Measurements from ENCODE around the gene RCBTB1. TPM values are rescaled to one million over a fixed set of nuclear protein-coding genes. Genes with fewer than 3 reads are reported as not detected.

RCBTB1 gene
- polyA plus RNA-seq, 1 donor from 2014 or later, result 65.3 TPM

GRCh38 chr13:49546561-49546960 is 38.8 kb downstream of the RCBTB1 start:
- Histone ChIP-seq H3F3A (ENCODE audit: insufficient read depth, low read length, poor library complexity, severe bottlenecking) (no peaks in the 10 kb centered on the region), H3K79me2 (replicated peaks; ENCODE audit: insufficient read depth, low read length) (no peaks in the 10 kb centered on the region), H4K20me1 (ENCODE audit: insufficient read depth) (no peaks in the 10 kb centered on the region), H3K27ac (ENCODE audit: low read length) (no peak overlapping the region), H3K9ac (ENCODE audit: low read length) (no peak overlapping the region), H3K4me2 (ENCODE audit: low read length) (no peak overlapping the region), H3K36me3 (ENCODE audit: insufficient read depth, low read length) (no peaks in the 10 kb centered on the region), H3K9me3 (ENCODE audit: low read length) (no peaks in the 10 kb centered on the region), H3K9me2 (ENCODE audit: insufficient read depth, low read length) (no peaks in the 10 kb centered on the region), H3K4me3 (ENCODE audit: low read length) (no peak overlapping the region), H2AFZ (ENCODE audit: low read depth, low read length) (no peak overlapping the region), H3K27me3 (ENCODE audit: insufficient read depth, low read depth, low read length) (no peaks in the 10 kb centered on the region)
- no peak for TF ChIP-seq EZH2 (IDR thresholded peaks at IDR 0.05; ENCODE audit: borderline replicate concordance, insufficient read depth, low read length, poor library complexity, severe bottlenecking)
- TF ChIP-seq MXI1 (conservative IDR thresholded peaks at IDR 0.05; ENCODE audit: poor library complexity, severe bottlenecking), result no peak
- no peak for TF ChIP-seq CTCF (IDR thresholded peaks at IDR 0.05; ENCODE audit: poor library complexity, severe bottlenecking)
- no peak for TF ChIP-seq TAF1 (IDR thresholded peaks at IDR 0.05; ENCODE audit: low read depth)
- TF ChIP-seq SMC3 (conservative IDR thresholded peaks at IDR 0.05; ENCODE audit: poor library complexity), result no peak
- TF ChIP-seq EP300 (conservative IDR thresholded peaks at IDR 0.05; ENCODE audit: poor library complexity, severe bottlenecking), result no peak
- TF ChIP-seq REST (IDR thresholded peaks at IDR 0.05; ENCODE audit: borderline replicate concordance), result no peak
- TF ChIP-seq RAD21 (conservative IDR thresholded peaks at IDR 0.05), result no peak
- no peak for TF ChIP-seq POLR2AphosphoS5 (IDR thresholded peaks at IDR 0.05)

- Histone ChIP-seq H3F3A (ENCODE audit: insufficient read depth, low read length, poor library complexity, severe bottlenecking) (no peaks in the 10 kb centered on the region), H3K36me3 (ENCODE audit: insufficient read depth, low read length) (peaks cover 3% of the 10 kb centered on the region), H3K27me3 (ENCODE audit: insufficient read depth, low read depth, low read length) (no peaks in the 10 kb centered on the region), H3K9ac (ENCODE audit: low read length) (no peak overlapping the region), H3K27ac (ENCODE audit: low read length) (no peak overlapping the region), H4K20me1 (ENCODE audit: insufficient read depth) (no peaks in the 10 kb centered on the region), H3K4me2 (ENCODE audit: low read length) (no peak overlapping the region), H3K9me2 (ENCODE audit: insufficient read depth, low read length) (no peaks in the 10 kb centered on the region), H3K4me3 (ENCODE audit: low read length) (no peak overlapping the region), H3K79me2 (replicated peaks; ENCODE audit: insufficient read depth, low read length) (no peaks in the 10 kb centered on the region), H3K9me3 (ENCODE audit: low read length) (no peaks in the 10 kb centered on the region), H2AFZ (ENCODE audit: low read depth, low read length) (no peak overlapping the region)
- TF ChIP-seq RAD21 (conservative IDR thresholded peaks at IDR 0.05), result no peak
- TF ChIP-seq MXI1 (conservative IDR thresholded peaks at IDR 0.05; ENCODE audit: poor library complexity, severe bottlenecking), result no peak
- TF ChIP-seq POLR2AphosphoS5 (IDR thresholded peaks at IDR 0.05), result no peak
- no peak for TF ChIP-seq REST (IDR thresholded peaks at IDR 0.05; ENCODE audit: borderline replicate concordance)
- TF ChIP-seq CTCF (IDR thresholded peaks at IDR 0.05; ENCODE audit: poor library complexity, severe bottlenecking), result no peak
- TF ChIP-seq SMC3 (conservative IDR thresholded peaks at IDR 0.05; ENCODE audit: poor library complexity), result no peak
- no peak for TF ChIP-seq TAF1 (IDR thresholded peaks at IDR 0.05; ENCODE audit: low read depth)
- TF ChIP-seq EZH2 (IDR thresholded peaks at IDR 0.05; ENCODE audit: borderline replicate concordance, insufficient read depth, low read length, poor library complexity, severe bottlenecking), result no peak
- no peak for TF ChIP-seq EP300 (conservative IDR thresholded peaks at IDR 0.05; ENCODE audit: poor library complexity, severe bottlenecking)
Observed at GRCh38 chr13:49545661-49546060, 39.7 kb downstream of the RCBTB1 start.

All from neural cell (in vitro differentiated cells).